ENCODE measurements around the gene SET. TPM values are rescaled to one million over a fixed set of nuclear protein-coding genes. Genes with fewer than 3 reads are reported as not detected.
A peak's percentile ranks its signal among the peaks of the same experiment; 100 is the strongest.

SET gene
- polyA plus RNA-seq, 1 of the 3 experiments (the other 2 are of a cell fraction), result 64.6 TPM

DNA sequence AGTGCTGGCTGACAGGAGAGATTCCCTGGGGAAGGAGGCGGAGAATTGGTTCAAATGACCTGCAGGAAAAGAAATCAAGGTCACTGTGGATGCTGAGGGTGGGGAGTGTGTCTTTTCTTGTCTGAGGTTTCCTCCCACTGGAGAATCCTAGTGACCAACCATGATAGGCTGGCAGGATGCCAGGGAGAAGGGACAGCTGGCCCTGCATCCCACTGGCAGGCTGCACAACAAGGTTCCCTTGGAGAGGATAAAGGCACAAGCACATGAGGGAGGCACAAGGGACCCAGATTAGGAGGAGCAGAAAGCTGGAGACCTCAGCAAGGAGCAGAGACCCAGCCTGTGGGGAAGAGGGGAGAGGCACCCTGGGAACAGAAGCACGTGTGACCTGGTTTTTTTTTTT, 46.4 kb downstream of the SET start:
- Histone ChIP-seq H3K27ac (ENCODE audit: low read depth in 2 of 2, low read length in 1 of 2) (peak overlapping the region in 1 of 2 experiments; percentile 20; a peak in 2 of 4 replicates), H3K4me3 (ENCODE audit: low read depth in 2 of 2, low read length in 1 of 2) (no peak overlapping the region), H3K79me2 (ENCODE audit: insufficient read depth) (no peaks in the 10 kb centered on the region), H3F3A (replicated peaks; ENCODE audit: insufficient read depth) (peaks cover 4% of the 10 kb centered on the region), H3K4me1 (ENCODE audit: control insufficient read depth in 1 of 2, insufficient read depth in 2 of 2, low read depth in 1 of 2, low read length in 1 of 2) (peaks cover 0 to 14% of the 10 kb centered on the region in 2 experiments; a peak in 1 of 4 replicates), H3K9me3 (no peaks in the 10 kb centered on the region), H3K4me2 (no peak overlapping the region), H3K36me3 (replicated peaks in 1 of 2; ENCODE audit: control insufficient read depth in 1 of 2, insufficient read depth in 2 of 2, low read length in 1 of 2) (peaks cover 2 to 4% of the 10 kb centered on the region in 2 experiments), H3K9ac (no peak overlapping the region), H3K9me2 (no peaks in the 10 kb centered on the region), H4K20me1 (ENCODE audit: insufficient read depth) (no peaks in the 10 kb centered on the region), H3K27me3 (ENCODE audit: insufficient read depth) (no peaks in the 10 kb centered on the region), H2AFZ (ENCODE audit: low read depth) (no peak overlapping the region)
- CTCF ChIA-PET, result interaction anchor here (1.3 to 2.0 kb wide), 5 partner anchors 8 to 83 kb away, joined by 3 to 7 read pairs (median 5); partner anchors contain the start of genes PKN3 and ZER1
- 97% methylated on average over 2 of the region's 2 CpGs for WGBS (ENCODE audit: low lambda C conversion rate)
- DNase-seq, result peak; percentile 84
- no peak for TF ChIP-seq RCOR1 (IDR thresholded peaks at IDR 0.05; ENCODE audit: low read length)
- no peak for TF ChIP-seq TEAD4 (IDR thresholded peaks at IDR 0.05; ENCODE audit: borderline replicate concordance, insufficient read depth)
- 0 out of 2 replicates have a peak, but pooled peaks have one; percentile 21 for TF ChIP-seq NFIC (IDR thresholded peaks at IDR 0.05; ENCODE audit: borderline replicate concordance)
- TF ChIP-seq MXI1 (IDR thresholded peaks at IDR 0.05; ENCODE audit: low read depth, low read length), result peak; percentile 52; the same call in 1 of the 2 replicates
- no peak for TF ChIP-seq RFX5 (IDR thresholded peaks at IDR 0.05; ENCODE audit: low read length)
- POLR2A ChIA-PET, result interaction anchor here (0.9 kb wide), 1 partner anchor 84 kb away, joined by 3 read pairs; no protein-coding TSS in a partner anchor

DNA sequence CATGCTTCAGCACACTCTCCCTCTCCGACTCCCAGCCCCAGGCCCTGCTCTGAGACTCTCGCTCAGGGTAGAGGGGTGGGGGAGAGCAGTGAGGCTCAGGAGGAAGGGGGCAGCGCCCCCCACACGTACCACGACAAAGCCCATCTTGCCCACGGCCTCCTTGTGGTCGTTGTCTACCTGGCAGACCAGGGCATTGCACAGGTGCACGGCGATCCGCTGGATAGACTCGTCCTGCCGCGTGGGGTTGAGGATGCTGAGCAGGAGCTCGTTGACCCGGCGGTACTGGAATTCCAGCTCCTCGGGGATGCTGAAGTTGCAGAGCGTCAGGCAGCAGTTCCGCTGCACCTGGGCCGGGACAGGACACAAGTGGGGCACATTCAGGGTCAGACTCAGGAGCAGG, 53.4 kb downstream of the SET start:
- 87% methylated on average over 14 of the region's 20 CpGs for WGBS (ENCODE audit: low lambda C conversion rate)
- no peaks in the 10 kb centered on the region for H4K20me1 ChIP-seq (ENCODE audit: insufficient read depth)
- H3F3A ChIP-seq (replicated peaks; ENCODE audit: insufficient read depth), result peaks cover 3% of the 10 kb centered on the region
- no peak for DNase-seq
- H3K27ac ChIP-seq (ENCODE audit: low read depth in 2 of 2, low read length in 1 of 2), result no peak overlapping the region
- ChIA-PET CTCF (interaction anchor here (0.6 to 1.5 kb wide), 2 partner anchors 31 to 39 kb away, joined by 3 to 4 read pairs; no protein-coding TSS in a partner anchor), POLR2A (no interaction called here)
- no peak overlapping the region for H3K9ac ChIP-seq
- H3K4me3 ChIP-seq (ENCODE audit: low read depth in 2 of 2, low read length in 1 of 2), result no peak overlapping the region
- H3K9me2 ChIP-seq, result no peaks in the 10 kb centered on the region
- H3K9me3 ChIP-seq, result no peaks in the 10 kb centered on the region
- H2AFZ ChIP-seq (ENCODE audit: low read depth), result no peak overlapping the region
- no peaks in the 10 kb centered on the region for H3K4me1 ChIP-seq (ENCODE audit: control insufficient read depth in 1 of 2, insufficient read depth in 2 of 2, low read depth in 1 of 2, low read length in 1 of 2)
- no peaks in the 10 kb centered on the region for H3K27me3 ChIP-seq (ENCODE audit: insufficient read depth)
- no peaks in the 10 kb centered on the region for H3K36me3 ChIP-seq (replicated peaks in 1 of 2; ENCODE audit: control insufficient read depth in 1 of 2, insufficient read depth in 2 of 2, low read length in 1 of 2)
- TF ChIP-seq SMC3 (IDR thresholded peaks at IDR 0.05; ENCODE audit: low read depth, low read length), result no peak
- TF ChIP-seq GATA2 (CRISPR knock-in tag; IDR thresholded peaks at IDR 0.05), result no peak
- no peak for TF ChIP-seq SIN3A (IDR thresholded peaks at IDR 0.05; ENCODE audit: borderline replicate concordance, low read depth, low read length)
- no peak for TF ChIP-seq ELF1 (IDR thresholded peaks at IDR 0.05)
- TF ChIP-seq EP300 (IDR thresholded peaks at IDR 0.05; ENCODE audit: borderline replicate concordance in 1 of 2, low read depth in 1 of 2, low read length in 1 of 2), result no peak
- TF ChIP-seq YY1 (IDR thresholded peaks at IDR 0.05; ENCODE audit: low read depth), result no peak
- TF ChIP-seq MXI1 (IDR thresholded peaks at IDR 0.05; ENCODE audit: low read depth, low read length), result no peak
- TF ChIP-seq FOXM1 (IDR thresholded peaks at IDR 0.05; ENCODE audit: low read depth), result no peak
- TF ChIP-seq GABPA (IDR thresholded peaks at IDR 0.05; ENCODE audit: low read depth), result no peak
- TF ChIP-seq, protein P1, sequence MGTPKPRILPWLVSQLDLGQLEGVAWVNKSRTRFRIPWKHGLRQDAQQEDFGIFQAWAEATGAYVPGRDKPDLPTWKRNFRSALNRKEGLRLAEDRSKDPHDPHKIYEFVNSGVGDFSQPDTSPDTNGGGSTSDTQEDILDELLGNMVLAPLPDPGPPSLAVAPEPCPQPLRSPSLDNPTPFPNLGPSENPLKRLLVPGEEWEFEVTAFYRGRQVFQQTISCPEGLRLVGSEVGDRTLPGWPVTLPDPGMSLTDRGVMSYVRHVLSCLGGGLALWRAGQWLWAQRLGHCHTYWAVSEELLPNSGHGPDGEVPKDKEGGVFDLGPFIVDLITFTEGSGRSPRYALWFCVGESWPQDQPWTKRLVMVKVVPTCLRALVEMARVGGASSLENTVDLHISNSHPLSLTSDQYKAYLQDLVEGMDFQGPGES (IDR thresholded peaks at IDR 0.05; ENCODE audit: low read depth, low read length), result no peak
- TF ChIP-seq, protein P2, sequence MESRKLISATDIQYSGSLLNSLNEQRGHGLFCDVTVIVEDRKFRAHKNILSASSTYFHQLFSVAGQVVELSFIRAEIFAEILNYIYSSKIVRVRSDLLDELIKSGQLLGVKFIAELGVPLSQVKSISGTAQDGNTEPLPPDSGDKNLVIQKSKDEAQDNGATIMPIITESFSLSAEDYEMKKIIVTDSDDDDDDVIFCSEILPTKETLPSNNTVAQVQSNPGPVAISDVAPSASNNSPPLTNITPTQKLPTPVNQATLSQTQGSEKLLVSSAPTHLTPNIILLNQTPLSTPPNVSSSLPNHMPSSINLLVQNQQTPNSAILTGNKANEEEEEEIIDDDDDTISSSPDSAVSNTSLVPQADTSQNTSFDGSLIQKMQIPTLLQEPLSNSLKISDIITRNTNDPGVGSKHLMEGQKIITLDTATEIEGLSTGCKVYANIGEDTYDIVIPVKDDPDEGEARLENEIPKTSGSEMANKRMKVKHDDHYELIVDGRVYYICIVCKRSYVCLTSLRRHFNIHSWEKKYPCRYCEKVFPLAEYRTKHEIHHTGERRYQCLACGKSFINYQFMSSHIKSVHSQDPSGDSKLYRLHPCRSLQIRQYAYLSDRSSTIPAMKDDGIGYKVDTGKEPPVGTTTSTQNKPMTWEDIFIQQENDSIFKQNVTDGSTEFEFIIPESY (IDR thresholded peaks at IDR 0.05; ENCODE audit: borderline replicate concordance, low read depth), result no peak
- TF ChIP-seq, protein P3, sequence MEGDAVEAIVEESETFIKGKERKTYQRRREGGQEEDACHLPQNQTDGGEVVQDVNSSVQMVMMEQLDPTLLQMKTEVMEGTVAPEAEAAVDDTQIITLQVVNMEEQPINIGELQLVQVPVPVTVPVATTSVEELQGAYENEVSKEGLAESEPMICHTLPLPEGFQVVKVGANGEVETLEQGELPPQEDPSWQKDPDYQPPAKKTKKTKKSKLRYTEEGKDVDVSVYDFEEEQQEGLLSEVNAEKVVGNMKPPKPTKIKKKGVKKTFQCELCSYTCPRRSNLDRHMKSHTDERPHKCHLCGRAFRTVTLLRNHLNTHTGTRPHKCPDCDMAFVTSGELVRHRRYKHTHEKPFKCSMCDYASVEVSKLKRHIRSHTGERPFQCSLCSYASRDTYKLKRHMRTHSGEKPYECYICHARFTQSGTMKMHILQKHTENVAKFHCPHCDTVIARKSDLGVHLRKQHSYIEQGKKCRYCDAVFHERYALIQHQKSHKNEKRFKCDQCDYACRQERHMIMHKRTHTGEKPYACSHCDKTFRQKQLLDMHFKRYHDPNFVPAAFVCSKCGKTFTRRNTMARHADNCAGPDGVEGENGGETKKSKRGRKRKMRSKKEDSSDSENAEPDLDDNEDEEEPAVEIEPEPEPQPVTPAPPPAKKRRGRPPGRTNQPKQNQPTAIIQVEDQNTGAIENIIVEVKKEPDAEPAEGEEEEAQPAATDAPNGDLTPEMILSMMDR (IDR thresholded peaks at IDR 0.05), result no peak
- no peaks in the 10 kb centered on the region for H3K79me2 ChIP-seq (ENCODE audit: insufficient read depth)
- no peak overlapping the region for H3K4me2 ChIP-seq

Measured in SK-N-SH (cell line).